Measurements from ENCODE around the gene LGALSL. TPM values are rescaled to one million over a fixed set of nuclear protein-coding genes. Genes with fewer than 3 reads are reported as not detected.
A peak's percentile ranks its signal among the peaks of the same experiment; 100 is the strongest.

Gene LGALSL
- 2.3 and 3.8 TPM in 2 replicates for total RNA-seq

DNA sequence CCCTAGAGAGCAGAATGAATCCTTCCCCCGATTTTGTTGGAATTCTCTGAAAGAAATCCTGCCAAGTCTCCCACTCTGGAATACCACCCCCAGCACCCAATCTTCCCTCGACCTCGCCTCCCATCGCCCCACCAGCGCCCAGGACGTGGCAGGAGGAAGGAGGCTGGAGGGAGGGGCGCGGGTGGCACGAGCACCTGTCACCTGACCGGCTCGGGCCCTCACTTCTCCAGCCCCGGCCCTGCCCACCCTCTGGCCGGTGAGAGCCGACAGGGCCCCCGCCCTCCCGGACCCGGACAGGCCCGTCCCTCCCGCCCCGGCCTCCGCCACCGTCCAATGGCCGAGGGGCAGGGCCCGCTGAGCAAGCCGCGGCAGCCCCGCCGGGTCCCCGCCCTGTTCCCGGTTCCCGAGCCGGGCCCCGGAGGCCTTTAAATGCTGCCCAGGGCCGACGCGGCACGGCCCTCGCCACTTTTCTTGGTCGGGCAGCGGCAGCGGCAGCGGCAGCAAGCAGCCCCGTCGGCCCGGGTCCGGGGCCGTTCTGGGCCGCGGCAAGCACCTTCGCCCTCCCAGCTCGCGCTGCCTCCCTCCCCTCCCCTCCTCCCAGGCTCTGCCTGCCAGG lies at the start of gene LGALSL:
LGALSL (plus strand) TSS at position 393 of the 616 bp plus-strand sequence. CDS start 384 bp downstream, outside the sequence.
- DNase-seq (ENCODE audit: low read depth in 2 of 2), result peak; percentile 36 to 77

DNA sequence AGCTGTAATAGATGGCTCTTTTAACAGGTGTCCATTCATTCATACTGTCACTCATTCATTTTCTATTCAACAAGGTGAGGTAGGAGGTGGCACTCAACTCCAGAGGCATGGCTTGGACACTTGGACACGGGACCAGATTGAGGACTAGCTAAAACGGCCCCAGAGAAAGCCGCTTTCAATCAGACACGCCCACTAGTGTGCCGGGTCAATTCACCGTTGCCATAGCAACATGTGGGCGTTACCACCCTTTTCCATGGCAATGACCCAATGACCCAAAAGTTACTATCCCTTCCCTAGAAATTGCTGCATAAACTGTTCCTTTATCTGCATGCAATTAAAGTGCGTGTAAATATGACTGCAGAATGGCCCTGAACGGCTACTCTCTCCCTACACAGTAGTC lies 49.2 kb upstream of the LGALSL start:
- DNase-seq (ENCODE audit: low read depth in 2 of 2), result peak; percentile 59 to 77

DNA sequence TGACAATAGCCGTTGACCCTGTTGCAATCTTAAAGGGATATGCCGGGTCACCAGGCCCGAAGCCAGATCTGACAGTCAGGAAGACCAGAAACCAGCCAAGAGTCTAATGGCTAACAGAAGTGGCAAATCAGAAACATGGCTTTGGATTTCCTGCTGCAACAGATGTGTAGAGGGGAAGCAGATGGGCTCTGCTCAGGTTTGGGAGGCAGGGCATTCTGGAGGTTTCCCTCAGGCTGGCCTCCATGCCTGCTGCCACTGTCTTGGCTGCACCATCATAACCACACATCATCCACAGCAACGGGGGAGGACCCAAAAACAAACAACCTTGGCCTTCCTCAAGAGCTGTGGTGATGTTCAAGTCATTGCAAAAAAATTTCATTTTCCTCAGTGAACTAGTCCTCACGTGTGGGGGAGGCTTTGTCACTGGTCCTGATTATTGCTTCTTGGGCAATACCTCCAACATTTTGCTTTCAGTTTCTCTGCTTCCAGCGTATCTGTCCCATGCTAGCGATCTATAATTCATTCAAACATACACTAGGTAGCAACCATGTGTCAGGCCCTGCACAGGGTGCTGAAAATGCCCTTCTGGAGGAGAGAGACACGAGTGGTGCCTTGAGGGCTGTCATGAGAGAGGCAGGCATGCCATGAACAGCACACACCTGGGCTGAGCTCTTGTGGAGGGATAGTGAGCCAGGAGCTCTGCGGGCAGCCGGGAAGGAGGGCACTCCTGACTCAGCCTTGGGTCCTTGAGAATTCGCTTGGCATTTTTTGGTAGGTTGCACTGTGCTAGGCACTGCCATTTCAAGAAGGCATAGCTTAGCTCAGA lies 48.2 kb upstream of the LGALSL start:
- peak; percentile 56 to 66 for DNase-seq (ENCODE audit: low read depth in 2 of 2)

DNA sequence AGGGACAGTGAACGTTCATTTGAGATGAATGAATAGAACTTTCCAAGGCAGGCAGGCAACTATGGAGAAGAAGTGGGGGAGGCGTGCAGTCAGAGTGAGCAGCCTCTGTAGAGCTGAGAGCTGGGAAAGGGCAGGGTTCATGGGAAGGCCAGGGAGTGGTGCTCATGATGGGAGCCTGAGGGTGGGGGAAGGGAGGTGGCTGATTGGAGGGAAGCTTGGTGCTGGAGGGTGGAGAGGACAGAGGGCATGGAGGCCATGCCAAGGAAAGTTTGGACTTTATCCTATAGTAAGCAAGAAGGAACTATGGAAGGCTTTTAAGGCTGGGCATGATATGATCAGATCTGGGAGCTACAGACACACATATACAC lies 47.6 kb upstream of the LGALSL start:
- DNase-seq (ENCODE audit: low read depth in 2 of 2), result no peak

DNA sequence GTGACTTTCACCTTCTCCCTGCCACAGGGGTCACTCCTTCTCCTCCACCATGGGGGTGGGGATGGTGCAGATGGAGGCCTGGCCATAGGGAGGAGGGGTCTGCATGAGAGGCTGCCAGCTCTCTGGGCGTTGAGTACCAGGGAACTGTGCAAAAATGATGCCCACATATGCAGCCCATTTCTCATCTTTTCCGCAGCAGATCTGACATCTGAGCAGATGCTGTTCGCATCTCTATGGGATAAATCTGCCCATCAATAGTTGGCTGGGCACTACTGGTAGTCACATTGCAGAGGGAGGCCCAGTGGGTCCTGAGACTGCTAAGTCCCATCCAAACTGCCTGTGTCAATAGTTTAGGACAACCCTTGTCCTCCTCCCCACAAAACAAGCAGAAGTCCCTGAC lies 45.9 kb upstream of the LGALSL start:
- no peak for DNase-seq (ENCODE audit: low read depth in 2 of 2)

DNA sequence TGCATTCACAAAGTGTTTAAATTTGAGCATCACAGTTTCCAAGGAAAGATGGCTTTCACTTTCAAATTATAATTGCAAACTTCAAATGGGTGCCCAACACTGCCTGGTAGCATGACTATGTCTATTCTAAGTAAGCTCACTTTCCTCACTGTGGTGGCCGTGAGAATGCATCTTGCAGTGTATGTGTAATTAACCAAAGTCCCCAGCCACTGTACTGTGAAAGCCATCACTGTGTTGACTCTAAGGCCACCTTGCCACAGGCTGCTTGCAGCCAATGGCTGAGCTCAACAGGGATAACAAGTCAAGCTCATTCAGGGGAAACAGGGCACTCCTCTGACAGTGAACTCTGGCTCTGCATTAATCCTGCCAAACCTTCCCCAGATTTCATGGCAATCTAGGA lies 43.3 kb upstream of the LGALSL start:
- no peak for DNase-seq (ENCODE audit: low read depth in 2 of 2)

DNA sequence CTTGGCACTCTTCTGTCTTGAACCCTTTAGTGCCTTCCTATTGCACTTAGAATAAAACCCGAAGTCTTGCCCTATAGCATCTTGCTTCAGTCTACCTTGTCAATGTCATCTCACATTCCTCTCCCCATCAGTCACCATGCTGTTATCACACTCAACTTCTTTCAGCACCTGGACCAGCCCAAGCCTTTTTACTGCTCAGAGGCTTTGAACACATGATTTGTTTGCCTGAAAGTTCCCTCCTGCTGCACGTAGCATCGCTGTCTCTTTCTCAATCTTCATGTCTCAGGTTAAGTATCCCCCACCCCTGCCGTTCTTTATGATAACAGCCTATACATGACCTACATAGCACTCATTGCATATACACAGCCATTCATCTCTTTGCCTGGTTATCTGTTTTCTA lies 41.3 kb upstream of the LGALSL start:
- no peak for DNase-seq (ENCODE audit: low read depth in 2 of 2)

DNA sequence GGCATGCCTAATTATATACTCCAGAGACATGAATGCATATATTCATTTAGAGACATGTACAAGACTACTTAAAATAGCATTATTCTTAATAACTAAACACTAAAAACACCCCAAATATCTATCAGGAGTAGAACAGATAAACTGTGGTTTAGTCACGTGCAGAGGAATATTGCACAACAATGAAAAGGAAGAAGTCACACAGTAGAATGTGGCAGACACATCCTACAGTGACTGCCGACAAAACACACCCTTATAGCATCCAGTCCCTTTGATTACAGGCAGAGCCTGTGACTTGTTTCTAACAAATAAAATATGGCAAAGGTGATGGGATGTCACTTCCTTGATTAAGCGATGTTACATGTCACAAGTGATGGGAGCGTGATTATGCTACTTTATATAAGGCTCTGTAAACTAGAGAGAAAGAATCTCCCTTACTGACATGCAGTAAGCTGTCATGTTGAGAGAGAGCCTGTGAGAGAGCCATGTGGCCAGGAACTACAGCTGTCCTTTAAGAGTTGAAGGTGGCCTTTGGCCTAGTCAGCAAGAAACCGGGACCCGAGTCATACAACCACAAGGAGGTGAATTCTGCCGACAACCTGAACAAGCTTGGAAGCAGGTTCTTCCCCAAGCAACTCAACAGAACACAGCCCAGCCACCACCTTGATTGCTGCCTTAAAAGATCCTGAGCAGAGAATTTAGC lies 39.1 kb upstream of the LGALSL start:
- DNase-seq (ENCODE audit: low read depth in 2 of 2), result no peak

DNA sequence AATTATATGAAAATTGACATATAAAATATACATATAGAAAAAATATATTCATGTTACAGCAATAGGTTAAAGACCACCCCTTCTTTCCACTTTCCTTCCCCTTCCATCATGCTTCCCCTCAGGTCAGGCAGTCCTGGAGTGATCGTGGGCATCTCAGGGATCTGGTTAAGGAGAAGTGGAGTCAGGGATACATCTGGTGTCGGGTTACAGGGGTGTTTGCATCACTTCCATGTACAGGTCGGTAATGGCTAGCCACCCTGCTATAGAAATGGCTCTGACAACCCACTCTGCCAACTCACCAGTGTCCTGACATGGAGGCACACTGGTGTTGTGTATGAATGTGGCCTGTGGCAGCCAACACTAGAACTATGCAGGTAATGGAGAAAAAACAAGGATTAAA lies 36.3 kb upstream of the LGALSL start:
- no peak for DNase-seq (ENCODE audit: low read depth in 2 of 2)

DNA sequence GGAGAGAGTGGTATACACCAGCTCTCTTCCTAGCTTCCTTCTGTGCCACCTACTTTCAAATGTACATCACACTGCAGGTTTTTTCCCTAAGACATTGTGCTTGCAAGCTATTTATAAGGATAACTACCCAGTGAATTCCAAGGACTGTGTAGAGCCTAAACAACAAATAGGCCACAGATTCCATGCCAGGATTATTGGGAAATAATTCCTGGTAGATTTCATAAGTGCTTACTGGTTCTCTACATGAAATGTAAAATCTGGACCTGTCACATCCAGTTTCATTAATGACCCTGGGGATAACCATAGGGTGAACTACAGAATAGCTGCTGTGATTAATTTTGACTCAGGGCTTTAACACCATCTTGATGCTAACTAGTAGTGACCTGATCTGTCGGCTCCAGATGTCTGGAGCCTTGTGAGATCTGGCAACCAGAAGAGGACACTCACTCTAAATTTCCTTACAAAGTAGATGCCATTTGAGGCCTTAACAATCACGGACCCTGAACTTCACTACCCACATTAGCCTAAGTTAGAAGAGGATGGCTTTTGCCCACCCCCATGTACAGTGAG lies 34.3 kb upstream of the LGALSL start:
- DNase-seq (ENCODE audit: low read depth in 2 of 2), result no peak

DNA sequence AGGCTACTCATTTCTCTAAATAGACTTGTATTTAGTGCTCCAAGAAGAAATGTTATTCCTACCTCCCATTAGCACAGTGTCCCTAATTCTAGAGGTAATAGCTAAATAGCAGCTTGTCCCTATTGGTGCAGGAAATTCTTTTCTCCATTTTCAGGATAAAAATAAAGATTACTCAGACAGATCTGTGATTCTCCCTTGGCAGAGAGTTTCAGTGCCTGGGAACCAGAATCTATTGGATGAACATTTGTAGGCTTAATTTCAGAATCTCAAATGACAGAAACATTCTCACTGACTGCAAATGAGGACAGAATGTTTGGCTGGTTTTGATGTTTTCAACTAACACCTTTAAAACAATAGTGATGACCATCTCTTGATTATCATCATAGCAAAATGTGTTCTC lies 33.3 kb upstream of the LGALSL start:
- no peak for DNase-seq (ENCODE audit: low read depth in 2 of 2)

DNA sequence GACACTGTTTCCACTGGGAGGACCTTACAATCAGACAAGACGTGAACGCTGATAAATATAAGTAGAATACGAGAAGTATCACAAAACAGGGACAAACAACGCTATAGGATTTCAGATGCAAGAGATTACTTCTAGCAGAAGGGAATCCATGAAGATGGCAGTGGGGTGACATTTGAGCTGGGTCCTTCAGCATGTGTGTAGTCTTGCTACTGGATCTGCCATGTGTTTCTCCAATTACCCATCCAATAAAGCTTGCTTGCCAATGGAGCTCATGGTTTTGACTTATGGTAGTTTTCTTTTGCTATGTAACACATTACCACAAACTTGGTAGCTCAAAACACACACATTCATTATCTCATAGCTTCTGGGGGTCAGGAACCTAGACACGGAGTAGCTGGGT lies 32.8 kb upstream of the LGALSL start:
- no peak for DNase-seq (ENCODE audit: low read depth in 2 of 2)

DNA sequence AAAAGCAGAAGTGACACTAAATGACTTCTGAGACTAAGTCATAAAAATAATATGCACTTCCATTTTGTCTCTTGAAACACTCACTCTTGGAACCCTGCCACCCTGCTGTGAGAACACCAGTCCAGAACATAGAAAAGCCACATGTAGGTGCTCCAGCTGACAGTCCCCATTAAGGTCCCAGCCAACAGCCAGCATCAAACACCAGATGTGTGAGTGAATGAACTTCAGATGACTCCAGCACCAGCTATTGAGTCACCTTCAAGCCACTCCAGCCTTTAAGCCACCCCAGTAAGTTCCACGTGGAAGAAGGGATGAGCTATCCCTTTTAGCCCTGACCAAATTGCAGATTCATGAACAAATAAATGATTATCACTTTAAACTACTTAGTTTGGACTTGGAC lies 31.5 kb upstream of the LGALSL start:
- DNase-seq (ENCODE audit: low read depth in 2 of 2), result no peak

DNA sequence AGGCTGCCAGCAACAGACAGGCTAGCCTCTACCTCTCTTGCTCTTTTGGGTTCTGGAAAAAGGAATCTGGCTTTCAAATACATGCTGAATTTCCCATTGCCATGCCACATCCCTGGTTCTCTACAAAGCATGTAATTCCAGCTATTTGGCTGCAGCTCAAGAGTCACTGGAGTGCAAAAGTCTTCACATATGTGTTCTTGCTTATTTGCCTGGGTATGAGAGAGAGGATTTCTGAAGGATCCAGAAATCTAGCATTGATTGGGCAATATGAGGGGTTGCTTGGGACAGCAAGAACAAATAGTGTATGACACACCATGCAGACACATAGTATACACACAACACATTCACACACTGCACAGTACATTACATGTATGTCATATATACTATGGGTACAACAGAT lies 30.7 kb upstream of the LGALSL start:
- DNase-seq (ENCODE audit: low read depth in 2 of 2), result no peak

DNA sequence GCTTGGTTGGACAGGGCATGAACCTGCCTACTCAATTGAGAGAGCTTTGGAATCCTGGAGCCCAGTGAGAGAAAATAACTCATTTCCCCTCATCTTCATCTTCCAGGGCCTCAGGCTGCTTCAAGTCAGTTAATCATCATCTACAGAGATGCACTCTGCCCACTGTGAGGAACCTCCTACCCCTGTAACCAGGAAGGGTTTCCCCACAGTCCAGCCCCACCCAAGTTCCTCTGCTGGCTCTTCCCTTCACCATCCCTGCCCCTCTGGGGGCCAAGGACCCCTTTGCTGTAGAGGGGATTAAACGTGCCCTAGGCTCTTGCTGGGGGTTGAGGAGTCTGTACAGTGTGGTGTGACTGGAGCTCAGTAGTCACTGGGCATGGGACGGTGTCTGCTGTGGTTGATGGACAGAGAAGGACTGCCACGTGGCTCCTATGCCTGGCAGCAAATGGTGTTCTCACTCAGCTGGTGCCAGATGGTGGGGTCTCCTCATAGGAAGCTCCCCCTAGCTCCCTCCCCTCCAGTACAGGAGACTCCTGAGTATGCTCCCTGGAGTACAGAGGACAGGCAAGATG lies 29.5 kb upstream of the LGALSL start:
- DNase-seq (ENCODE audit: low read depth in 2 of 2), result no peak

DNA sequence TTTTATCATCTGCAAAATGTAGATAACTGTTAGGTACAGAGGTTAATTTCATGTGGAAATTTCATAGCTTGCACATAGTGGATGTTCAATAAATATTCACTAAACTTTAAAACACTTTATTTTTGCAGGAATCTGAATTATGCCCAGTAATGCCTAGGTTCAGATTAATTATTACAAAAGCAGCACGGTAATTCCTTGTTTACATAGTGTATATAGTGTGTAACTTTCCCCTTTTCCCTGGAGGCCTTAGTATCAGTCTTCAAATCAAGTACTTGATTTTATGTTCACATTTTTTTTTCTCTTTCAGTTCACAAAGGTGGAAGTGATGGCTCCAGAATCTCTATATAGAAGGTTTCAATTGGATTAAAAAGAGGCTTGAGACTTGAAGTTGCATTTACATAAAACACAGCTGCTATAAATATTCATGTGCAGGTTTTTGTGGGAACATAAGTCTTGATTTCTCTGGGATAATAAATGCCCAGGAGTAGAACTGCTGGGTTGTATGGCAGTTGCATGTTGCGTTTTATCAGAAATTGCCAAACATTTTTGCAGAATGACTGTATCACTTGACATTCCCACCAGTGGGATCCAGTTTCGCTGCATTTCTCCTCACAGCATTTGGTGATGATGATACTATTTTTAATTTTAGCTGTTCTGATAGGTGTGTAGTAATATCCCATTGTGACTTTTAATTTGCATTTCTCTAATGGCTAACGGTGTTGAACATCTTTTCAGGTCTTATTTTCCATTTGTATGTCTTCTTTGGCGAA lies 27.6 kb upstream of the LGALSL start:
- no peak for DNase-seq (ENCODE audit: low read depth in 2 of 2)

DNA sequence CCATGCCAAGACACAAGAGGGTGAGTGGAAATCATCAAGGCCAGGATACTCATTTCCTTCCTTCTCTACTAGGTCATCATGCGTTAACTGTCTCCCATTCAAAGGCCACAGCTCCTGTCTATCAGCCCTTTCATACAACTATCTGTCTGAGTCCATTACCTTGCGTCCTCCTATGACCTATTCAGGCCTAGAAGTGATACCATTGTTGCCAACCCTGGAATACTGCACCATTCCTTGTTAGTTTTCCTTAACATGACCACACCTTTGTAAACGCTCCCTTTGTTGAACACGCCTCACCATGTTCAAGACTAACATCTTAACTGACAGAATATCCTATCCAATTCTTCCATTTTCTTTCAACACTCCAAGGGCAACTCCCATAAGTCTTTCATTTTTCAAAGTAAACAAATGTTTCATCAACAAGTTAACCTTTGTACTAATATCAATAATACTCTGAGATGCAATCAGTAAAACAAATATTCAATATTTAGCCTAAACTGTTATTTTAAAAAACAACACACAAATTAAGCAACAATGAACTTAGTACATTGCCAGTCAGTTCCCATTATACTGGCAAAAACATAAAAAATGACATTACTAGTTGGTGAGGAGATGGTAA lies 19.8 kb upstream of the LGALSL start:
- DNase-seq (ENCODE audit: low read depth in 2 of 2), result no peak

DNA sequence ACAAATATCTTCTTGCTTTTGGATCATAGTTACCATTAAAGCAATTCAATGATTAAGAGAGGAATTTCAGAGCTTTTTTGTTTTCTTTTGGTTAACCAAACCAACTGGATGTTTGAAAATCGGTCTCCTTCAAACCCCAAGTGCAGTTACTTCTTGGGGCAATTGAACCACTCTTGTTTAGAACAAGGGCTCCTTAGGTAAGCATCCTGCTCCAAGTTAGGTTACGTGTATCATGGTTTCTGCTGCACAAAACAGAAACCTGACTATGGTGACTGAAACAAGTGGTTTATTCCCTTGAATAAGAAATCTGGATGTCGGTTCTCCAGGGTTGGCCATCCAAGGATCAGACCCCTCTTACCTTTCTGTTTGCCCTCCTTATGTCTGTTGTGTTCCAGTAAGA lies 16.1 kb upstream of the LGALSL start:
- DNase-seq (ENCODE audit: low read depth in 2 of 2), result no peak

DNA sequence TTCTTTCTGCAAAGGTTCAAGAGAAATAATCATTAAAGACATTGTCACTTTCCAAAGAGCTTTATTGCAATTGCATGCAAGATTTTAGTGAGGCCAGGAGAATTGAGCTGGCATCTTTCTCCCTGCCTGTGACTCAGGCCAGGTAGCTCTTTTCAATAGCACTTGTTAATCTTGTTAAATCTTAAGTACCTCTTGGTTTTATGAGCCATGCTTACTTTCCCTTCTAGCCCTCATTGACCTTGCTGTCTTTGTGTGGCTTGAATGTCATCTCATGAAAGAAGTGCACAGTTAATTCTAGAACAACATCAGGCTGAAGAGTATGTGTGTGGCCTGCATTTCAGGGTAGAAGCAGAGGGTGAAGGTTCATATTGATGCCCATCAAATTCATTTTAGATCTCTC lies 14.8 kb upstream of the LGALSL start:
- no peak for DNase-seq (ENCODE audit: low read depth in 2 of 2)

DNA sequence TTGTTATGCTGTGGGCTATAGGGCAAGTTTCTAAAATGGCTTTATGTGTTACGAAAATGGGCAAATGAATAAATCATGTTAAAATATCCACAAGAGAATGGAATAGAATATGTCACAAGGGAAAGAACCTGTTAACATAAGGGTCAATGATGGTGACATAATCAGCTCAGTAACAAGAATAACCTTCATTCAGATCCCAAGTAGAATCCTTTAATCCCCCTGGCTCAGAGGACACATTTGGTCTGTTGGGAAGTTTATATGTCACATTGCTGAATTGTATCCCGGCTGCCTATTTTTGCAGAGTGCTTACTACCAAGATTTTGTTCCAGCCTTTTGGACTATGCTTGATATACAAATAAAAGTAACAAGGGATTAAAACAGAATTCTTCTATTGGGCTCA lies 13.1 kb upstream of the LGALSL start:
- DNase-seq (ENCODE audit: low read depth in 2 of 2), result no peak

DNA sequence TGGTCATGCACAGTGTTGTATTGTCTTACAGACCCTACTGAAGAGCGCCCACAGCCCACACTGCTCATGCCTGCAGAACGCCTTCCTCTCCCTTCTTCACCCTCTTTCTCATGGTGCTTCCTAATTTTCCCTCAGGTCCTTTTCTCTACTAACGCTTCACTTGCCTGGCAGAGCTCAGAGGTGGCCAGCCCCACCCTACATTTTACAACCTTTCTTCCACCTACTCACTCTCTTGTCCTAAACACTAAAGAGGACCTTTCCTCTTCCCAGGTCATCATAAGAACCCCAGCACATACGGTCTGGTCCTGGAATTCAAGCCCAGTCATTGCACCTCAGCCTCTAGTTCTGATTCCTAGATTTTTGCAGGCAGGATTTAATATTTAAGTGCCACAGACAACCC lies 11.7 kb upstream of the LGALSL start:
- DNase-seq (ENCODE audit: low read depth in 2 of 2), result no peak

Measured in dermis microvascular lymphatic vessel endothelial cell (primary cell).